Renal pelvis (tissue), 4 donors: Measurements from ENCODE around the gene SLC25A23. TPM values are rescaled to one million over a fixed set of nuclear protein-coding genes. Genes with fewer than 3 reads are reported as not detected.
"Not testable (repeated sequence)": the region's sequence is repeated elsewhere in the genome, so short reads cannot be mapped to it uniquely, and the experiment has no call there.

Experiments
- DNase-seq: peaks from one replicate; pipeline ENCODE4 v3.0.0-alpha.2; 2013
- polyA plus RNA-seq, 3 donors: library from polyadenylated mRNA; unstranded; fragments of 120-200 nt; gene quantifications; one replicate each; pipeline ENCODE4 v1.2.1, GENCODE V29; 2013; ENCODE audit not compliant: insufficient read length in 3 of 3

SLC25A23 gene
- polyA plus RNA-seq, 3 donors = 77.7 to 84.1 (median 80.4) TPM

GRCh38 chr19:6412061-6412446, 47.5 kb downstream of the SLC25A23 start:
- no peak for DNase-seq

- DNase-seq = no peak
These were observed 50.2 kb downstream of the SLC25A23 start for GRCh38 chr19:6409346-6409745.

- DNase-seq = no peak
These were observed 53.2 kb downstream of the SLC25A23 start for GRCh38 chr19:6406401-6406800.

GRCh38 chr19:6402837-6403608, 56.6 kb downstream of the SLC25A23 start:
- DNase-seq = peak; percentile 64

- no peak for DNase-seq
These were observed 57.5 kb downstream of the SLC25A23 start for GRCh38 chr19:6402058-6402457.

- not testable (repeated sequence) for DNase-seq
These were observed 59.3 kb downstream of the SLC25A23 start for GRCh38 chr19:6400062-6400944.

GRCh38 chr19:6396305-6396704, 63.3 kb downstream of the SLC25A23 start:
- no peak for DNase-seq

GRCh38 chr19:6394831-6395230, 64.8 kb downstream of the SLC25A23 start:
- no peak for DNase-seq

GRCh38 chr19:6393983-6394412, 65.6 kb downstream of the SLC25A23 start:
- DNase-seq = no peak

GRCh38 chr19:6393074-6393982, 66.3 kb downstream of the SLC25A23 start, which contains the start of gene GTF2F1:
Gene GTF2F1, minus strand, starts transcription at chr19:6393164. Its CDS starts 169 bp downstream, at chr19:6392995.
- DNase-seq = peak; percentile 97

- no peak for DNase-seq
These were observed 67.1 kb downstream of the SLC25A23 start for GRCh38 chr19:6392221-6393073.

Other genes starting within 250 kb of the SLC25A23 start
- gene MLLT1, start 179.8 kb downstream of the SLC25A23 start, polyA plus RNA-seq = 100 to 1,000 TPM; 109 to 129 (median 114) TPM
- under 1 TPM in 2 of 3 donors, not detected in 1; 0.12 to 0.16 TPM for gene ACER1, start 126.2 kb downstream of the SLC25A23 start, polyA plus RNA-seq
- 10 to 100 TPM; 62.5 to 79.9 (median 69.1) TPM for gene CLPP, start 98.3 kb downstream of the SLC25A23 start, polyA plus RNA-seq
- 10 to 100 TPM; 70.2 to 90.9 (median 89.4) TPM for gene ALKBH7, start 87.0 kb downstream of the SLC25A23 start, polyA plus RNA-seq
- gene PSPN, start 83.9 kb downstream of the SLC25A23 start, polyA plus RNA-seq = 1 to 10 TPM; 3.0 to 3.8 (median 3.3) TPM
- 100 to 1,000 TPM in 2 of 3 donors, 10 to 100 TPM in 1; 91.7 to 102 (median 100) TPM for gene GTF2F1, start 66.6 kb downstream of the SLC25A23 start, polyA plus RNA-seq
- gene KHSRP, start 35.0 kb downstream of the SLC25A23 start, polyA plus RNA-seq = 100 to 1,000 TPM; 310 to 362 (median 359) TPM
- 1 to 10 TPM in 2 of 3 donors, under 1 TPM in 1; 0.31 to 2.4 (median 1.5) TPM for gene SLC25A41, start 26.0 kb downstream of the SLC25A23 start, polyA plus RNA-seq
- 10 to 100 TPM; 34.0 to 41.7 (median 35.9) TPM for gene CRB3, start 4.5 kb upstream of the SLC25A23 start, polyA plus RNA-seq
- gene DENND1C, start 22.0 kb upstream of the SLC25A23 start, polyA plus RNA-seq = 10 to 100 TPM; 41.8 to 47.0 (median 45.2) TPM
- 10 to 100 TPM; 35.2 to 37.0 (median 36.7) TPM for gene TUBB4A, start 42.5 kb upstream of the SLC25A23 start, polyA plus RNA-seq
- gene TNFSF9, start 71.2 kb upstream of the SLC25A23 start, polyA plus RNA-seq = under 1 TPM in 2 of 3 donors, not detected in 1; 0.21 to 0.55 TPM
- under 1 TPM in 1 of 3 donors, not detected in 2; 0.26 TPM for gene CD70, start 131.4 kb upstream of the SLC25A23 start, polyA plus RNA-seq
- under 1 TPM; 0.03 to 0.08 (median 0.06) TPM for gene TNFSF14, start 210.4 kb upstream of the SLC25A23 start, polyA plus RNA-seq